ENCODE measurements around the gene SP140L. TPM values are rescaled to one million over a fixed set of nuclear protein-coding genes. Genes with fewer than 3 reads are reported as not detected.
"Not testable (repeated sequence)": the region's sequence is repeated elsewhere in the genome, so short reads cannot be mapped to it uniquely, and the experiment has no call there.

SP140L gene
- 10 to 100 TPM in 1 of 4 donors, 1 to 10 TPM in 3; 4.8 to 17.2 (median 7.7) TPM for total RNA-seq

DNA sequence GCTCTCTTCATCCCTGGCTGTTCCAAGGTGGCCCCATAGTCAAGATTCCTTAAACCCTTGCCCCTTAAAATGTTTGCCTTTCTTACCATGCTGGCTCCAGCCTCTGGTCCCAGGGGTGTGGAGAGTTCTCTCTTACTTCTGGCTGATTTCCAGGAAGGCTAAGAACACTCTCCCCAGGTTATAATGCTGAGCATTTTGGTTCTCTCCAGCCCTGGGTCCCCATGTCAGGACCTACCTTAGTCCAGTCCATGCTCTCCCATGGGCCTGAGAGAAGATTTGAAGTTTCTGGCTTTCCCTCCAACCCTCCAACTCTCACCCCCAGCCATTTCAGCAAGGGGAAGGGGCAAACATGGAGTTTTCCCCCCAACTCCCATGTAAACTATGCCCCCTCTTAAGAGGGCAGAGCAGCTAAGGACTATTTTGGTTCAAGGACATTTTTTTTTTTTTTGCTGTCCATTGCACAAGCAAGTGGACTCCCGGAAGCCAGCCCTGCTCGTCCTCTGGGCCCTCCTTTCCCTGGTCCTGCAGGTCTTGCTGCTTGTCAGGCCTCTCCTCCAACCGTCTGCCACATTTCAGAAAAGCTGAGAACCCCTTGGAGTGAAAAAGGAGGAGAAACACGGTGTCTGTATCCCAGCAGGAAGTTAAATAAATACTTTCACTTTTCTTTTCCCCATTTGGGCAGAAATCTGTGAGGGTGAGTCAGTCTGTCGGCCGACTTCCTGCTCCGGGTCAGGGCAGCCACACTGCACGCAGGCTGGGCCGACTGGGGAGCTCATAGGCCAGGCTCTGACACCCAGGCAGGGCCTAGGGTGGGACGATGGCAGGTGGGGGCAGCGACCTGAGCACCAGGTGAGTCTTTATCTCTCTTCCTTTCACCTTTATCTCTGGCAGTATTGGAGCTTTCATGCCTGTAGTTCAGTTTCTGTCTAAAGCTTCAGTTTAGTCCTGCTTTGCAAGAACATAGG, at the start of gene SP140L:
TSS of gene SP140L (plus strand) at position 741 of the 965 bp plus-strand sequence. CDS start at position 818, 77 bp downstream.
- Histone ChIP-seq H3K27ac (peak within 1 kb of the TSS; percentile 80 to 90 (median 84)), H3K9me3 (peaks cover 0 to 6% (median 0%) of the 10 kb centered on the region in 3 donors), H3K4me1 (peaks cover 0 to 39% (median 17%) of the 10 kb centered on the region in 3 donors), H3K27me3 (no peaks in the 10 kb centered on the region), H3K4me3 (peak within 1 kb of the TSS; percentile 29 to 66 (median 48)), H3K36me3 (peaks cover 0 to 4% (median 0%) of the 10 kb centered on the region in 3 donors)
- 0 to 7% methylated on average over 5 to 6 of the region's 11 CpGs for WGBS, 2 donors
- DNase-seq: peak; percentile 27
- TF ChIP-seq, protein P1, sequence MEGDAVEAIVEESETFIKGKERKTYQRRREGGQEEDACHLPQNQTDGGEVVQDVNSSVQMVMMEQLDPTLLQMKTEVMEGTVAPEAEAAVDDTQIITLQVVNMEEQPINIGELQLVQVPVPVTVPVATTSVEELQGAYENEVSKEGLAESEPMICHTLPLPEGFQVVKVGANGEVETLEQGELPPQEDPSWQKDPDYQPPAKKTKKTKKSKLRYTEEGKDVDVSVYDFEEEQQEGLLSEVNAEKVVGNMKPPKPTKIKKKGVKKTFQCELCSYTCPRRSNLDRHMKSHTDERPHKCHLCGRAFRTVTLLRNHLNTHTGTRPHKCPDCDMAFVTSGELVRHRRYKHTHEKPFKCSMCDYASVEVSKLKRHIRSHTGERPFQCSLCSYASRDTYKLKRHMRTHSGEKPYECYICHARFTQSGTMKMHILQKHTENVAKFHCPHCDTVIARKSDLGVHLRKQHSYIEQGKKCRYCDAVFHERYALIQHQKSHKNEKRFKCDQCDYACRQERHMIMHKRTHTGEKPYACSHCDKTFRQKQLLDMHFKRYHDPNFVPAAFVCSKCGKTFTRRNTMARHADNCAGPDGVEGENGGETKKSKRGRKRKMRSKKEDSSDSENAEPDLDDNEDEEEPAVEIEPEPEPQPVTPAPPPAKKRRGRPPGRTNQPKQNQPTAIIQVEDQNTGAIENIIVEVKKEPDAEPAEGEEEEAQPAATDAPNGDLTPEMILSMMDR (IDR thresholded peaks at IDR 0.05): no peak
- peak in 2 of 4 donors; percentile 11 to 44 for TF ChIP-seq POLR2A (IDR thresholded peaks at IDR 0.05)
- intact Hi-C loops (cut with DNase I): no loop called here

DNA sequence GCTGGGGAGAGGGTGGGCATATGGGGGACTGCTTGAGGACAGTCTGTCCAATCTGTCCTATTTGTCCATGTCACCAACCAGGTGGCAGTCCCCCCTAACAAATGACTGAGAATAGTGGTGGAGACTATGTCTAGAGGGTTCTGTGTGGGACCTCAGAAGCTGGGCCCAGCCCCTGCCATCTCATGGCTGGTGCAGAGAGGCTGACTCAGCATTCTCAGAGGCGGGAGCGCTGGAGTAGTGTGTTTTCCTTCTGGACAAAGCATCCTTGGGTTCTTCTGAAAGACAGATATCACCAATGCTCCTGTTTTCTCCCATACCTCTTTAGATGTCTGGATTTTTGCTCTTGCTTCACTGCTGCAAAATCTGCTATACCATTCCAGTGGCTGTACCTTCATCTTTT, 44.1 kb upstream of the SP140L start:
- DNase-seq: no peak
- H3K4me1 ChIP-seq: no peaks in the 10 kb centered on the region
- H3K36me3 ChIP-seq: no peaks in the 10 kb centered on the region
- no peaks in the 10 kb centered on the region for H3K9me3 ChIP-seq
- TF ChIP-seq, protein P1 (IDR thresholded peaks at IDR 0.05): no peak
- no peak for TF ChIP-seq POLR2A (IDR thresholded peaks at IDR 0.05)
- no peaks in the 10 kb centered on the region for H3K27me3 ChIP-seq
- intact Hi-C loops (cut with DNase I): no loop called here
- no peak overlapping the region for H3K4me3 ChIP-seq
- H3K27ac ChIP-seq: no peak overlapping the region
- 96 to 100% methylated on average over 2 of the region's 2 CpGs for WGBS, 2 donors

DNA sequence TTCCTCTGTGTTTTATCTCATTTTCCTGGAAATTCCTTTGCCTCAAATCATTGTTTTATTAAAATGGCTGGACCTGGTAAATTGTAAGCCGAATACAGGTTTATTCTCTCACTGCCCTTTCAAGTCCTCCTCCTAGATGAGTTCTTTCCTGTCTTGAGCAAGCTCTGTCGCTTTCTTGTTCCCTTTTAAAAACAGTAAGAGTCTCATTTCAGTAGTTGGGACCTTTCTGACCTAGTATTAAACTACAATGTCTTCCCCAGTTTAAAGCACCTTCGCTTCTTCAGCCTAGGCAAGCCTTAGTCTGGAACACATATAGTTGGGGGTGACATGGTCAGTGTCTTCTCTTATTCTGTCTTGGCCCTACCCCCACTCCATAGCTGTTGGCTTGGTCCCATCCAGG, 40.9 kb upstream of the SP140L start:
- Histone ChIP-seq H3K36me3 (no peaks in the 10 kb centered on the region), H3K4me3 (no peak overlapping the region), H3K9me3 (no peaks in the 10 kb centered on the region), H3K27ac (no peak overlapping the region), H3K27me3 (no peaks in the 10 kb centered on the region), H3K4me1 (no peaks in the 10 kb centered on the region)
- intact Hi-C loops (cut with DNase I): no loop called here
- TF ChIP-seq, protein P1 (IDR thresholded peaks at IDR 0.05): no peak
- TF ChIP-seq POLR2A (IDR thresholded peaks at IDR 0.05): no peak
- 63 to 66% methylated on average over 3 of the region's 3 CpGs for WGBS, 2 donors
- no peak for DNase-seq

DNA sequence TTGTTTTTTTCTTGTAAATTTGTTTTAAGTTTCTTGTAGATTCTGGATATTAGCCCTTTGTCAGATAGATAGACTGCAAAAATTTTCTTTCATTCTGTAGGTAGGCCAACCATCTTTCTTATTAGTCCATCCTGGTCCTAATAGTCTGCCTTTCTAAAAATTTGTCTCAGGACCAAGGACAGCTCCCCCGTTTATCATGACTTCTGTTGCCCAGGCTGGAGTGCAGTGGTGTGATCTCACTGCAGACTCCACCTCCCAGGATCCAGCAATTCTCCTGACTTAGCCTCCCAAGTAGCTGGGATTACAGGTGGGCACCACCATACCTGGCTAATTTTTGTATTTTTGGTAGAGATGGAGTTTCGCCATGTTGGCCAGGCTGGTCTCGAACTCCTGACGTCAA, 37.7 kb upstream of the SP140L start:
- H3K9me3 ChIP-seq; H3K4me3 ChIP-seq; H3K4me1 ChIP-seq; H3K27me3 ChIP-seq; H3K27ac ChIP-seq; intact Hi-C loops (cut with DNase I); H3K36me3 ChIP-seq; DNase-seq: not testable (repeated sequence)
- WGBS, 2 donors: 90 to 93% methylated on average over 1 to 4 of the region's 4 CpGs

DNA sequence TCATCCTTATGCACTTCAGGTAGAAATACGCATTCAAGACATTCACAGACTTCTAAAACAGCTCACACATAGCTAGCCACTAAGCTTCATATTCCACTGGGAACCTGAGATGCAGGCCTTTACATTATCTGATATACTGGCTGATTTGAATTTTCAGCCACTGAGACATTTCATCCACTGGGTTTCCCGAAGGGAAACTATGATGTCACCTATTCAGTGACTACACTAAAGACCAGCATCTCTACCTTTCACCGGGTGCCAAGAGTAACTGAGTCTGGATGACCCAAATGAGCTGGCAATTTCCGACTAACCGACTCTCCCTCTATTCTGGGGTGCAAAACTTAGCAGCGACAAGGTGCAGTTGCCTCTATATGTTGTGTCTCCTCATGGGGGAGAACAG, 31.8 kb upstream of the SP140L start:
- WGBS, 2 donors: 84 to 93% methylated on average over 6 of the region's 6 CpGs
- TF ChIP-seq, protein P1 (IDR thresholded peaks at IDR 0.05): no peak
- no peak for TF ChIP-seq POLR2A (IDR thresholded peaks at IDR 0.05)
- no peaks in the 10 kb centered on the region for H3K27me3 ChIP-seq
- no peaks in the 10 kb centered on the region for H3K9me3 ChIP-seq
- no peaks in the 10 kb centered on the region for H3K4me1 ChIP-seq
- H3K36me3 ChIP-seq: no peaks in the 10 kb centered on the region
- no peak overlapping the region for H3K27ac ChIP-seq
- H3K4me3 ChIP-seq: no peak overlapping the region
- DNase-seq: no peak
- intact Hi-C loops (cut with DNase I): no loop called here
